GM20000 (cell line): Measurements from ENCODE around the gene HOXB7.

Source experiments
- DNase-seq: peaks from one replicate; pipeline ENCODE4 v3.0.0; 2012; ENCODE audit warnings: low spot score
- CTCF ChIP-seq: IDR thresholded peaks from 2 replicates; pipeline ENCODE4 v1.5.1; 2012; ENCODE audit warnings: mild to moderate bottlenecking, control low read depth; ENCODE audit errors: extremely low read depth, missing control alignments

HOXB7 gene

GRCh38 chr17:48629411-48629759 lies 18.6 kb upstream of the HOXB7 start:
- TF ChIP-seq CTCF: no peak
- DNase-seq: no peak

GRCh38 chr17:48628649-48629410 lies 18.0 kb upstream of the HOXB7 start:
- DNase-seq: no peak
- no peak for TF ChIP-seq CTCF

GRCh38 chr17:48627623-48628521 lies 17.1 kb upstream of the HOXB7 start:
- DNase-seq: no peak
- no peak for TF ChIP-seq CTCF

GRCh38 chr17:48627118-48627597 lies 16.3 kb upstream of the HOXB7 start:
- no peak for DNase-seq
- no peak for TF ChIP-seq CTCF

GRCh38 chr17:48626245-48627117 lies 15.7 kb upstream of the HOXB7 start, which contains the start of gene HOXB9:
Gene HOXB9 (minus strand): TSS chr17:48626358. CDS start chr17:48626269, 89 bp downstream.
- TF ChIP-seq CTCF: no peak
- DNase-seq: peak; percentile 71

GRCh38 chr17:48625495-48626244 lies 14.9 kb upstream of the HOXB7 start:
- peak; percentile 85 for DNase-seq

More at GRCh38 chr17:48625495-48626244, 14.9 kb upstream of the HOXB7 start:
- no peak for TF ChIP-seq CTCF
